ENCODE results near the gene UMAD1. TPM values are rescaled to one million over a fixed set of nuclear protein-coding genes. Genes with fewer than 3 reads are reported as not detected.

Gene UMAD1
- total RNA-seq, 1 donor from 2014 or later = 10.0 TPM

DNA sequence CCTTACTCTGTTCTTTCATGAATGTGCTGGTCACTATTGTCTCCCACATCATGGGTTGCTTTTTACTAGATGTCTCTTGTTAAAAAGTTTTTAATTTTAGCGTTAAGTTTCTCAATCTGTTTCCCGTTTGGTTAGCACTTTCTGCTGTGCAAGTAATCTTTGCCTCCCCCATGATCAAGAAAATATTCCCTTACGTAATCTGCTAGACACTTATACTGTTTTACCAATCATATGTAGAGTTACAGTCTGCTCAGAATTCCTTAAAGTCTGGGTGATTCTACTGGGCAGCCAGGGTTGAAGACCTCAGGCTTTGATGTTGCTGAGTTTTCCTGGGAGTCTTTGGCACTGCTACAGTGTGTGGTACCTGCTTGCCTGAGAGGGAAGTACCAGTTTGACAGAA is 116.0 kb downstream of the UMAD1 start:
- no peak overlapping the region for H3K4me3 Mint-ChIP-seq
- no peak overlapping the region for H3K27ac Mint-ChIP-seq
- DNase-seq (ENCODE audit: low spot score in 2 of 2, unreplicated experiment in 2 of 2) = no peak
- H3K36me3 Mint-ChIP-seq = peaks cover 6% of the 10 kb centered on the region
- H3K9me3 Mint-ChIP-seq = peaks cover 5% of the 10 kb centered on the region
- H3K4me1 Mint-ChIP-seq = peaks cover 12% of the 10 kb centered on the region
- TF ChIP-seq, protein P1, sequence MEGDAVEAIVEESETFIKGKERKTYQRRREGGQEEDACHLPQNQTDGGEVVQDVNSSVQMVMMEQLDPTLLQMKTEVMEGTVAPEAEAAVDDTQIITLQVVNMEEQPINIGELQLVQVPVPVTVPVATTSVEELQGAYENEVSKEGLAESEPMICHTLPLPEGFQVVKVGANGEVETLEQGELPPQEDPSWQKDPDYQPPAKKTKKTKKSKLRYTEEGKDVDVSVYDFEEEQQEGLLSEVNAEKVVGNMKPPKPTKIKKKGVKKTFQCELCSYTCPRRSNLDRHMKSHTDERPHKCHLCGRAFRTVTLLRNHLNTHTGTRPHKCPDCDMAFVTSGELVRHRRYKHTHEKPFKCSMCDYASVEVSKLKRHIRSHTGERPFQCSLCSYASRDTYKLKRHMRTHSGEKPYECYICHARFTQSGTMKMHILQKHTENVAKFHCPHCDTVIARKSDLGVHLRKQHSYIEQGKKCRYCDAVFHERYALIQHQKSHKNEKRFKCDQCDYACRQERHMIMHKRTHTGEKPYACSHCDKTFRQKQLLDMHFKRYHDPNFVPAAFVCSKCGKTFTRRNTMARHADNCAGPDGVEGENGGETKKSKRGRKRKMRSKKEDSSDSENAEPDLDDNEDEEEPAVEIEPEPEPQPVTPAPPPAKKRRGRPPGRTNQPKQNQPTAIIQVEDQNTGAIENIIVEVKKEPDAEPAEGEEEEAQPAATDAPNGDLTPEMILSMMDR (IDR thresholded peaks at IDR 0.05; ENCODE audit: unreplicated experiment) = no peak
- no peaks in the 10 kb centered on the region for H3K27me3 Mint-ChIP-seq (ENCODE audit: low read depth)

DNA sequence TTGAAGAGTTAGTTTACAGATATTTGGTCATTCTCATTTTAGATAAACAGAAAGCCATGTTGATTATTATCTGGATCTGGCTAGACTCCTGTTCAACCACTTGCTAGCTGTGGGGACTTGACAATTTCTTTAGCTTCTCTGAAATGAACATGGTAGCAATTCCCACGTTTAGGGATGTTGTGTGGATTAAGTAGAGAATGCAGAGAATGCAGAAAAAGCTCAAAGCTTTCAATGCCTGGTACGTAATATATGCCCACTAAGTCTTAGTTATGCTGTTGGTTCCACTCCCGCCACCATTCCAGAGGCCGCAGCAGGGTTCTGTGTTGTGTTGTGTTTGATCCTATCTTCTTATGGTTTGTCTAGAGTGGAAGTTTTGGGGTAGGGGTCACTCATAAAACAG is 117.0 kb downstream of the UMAD1 start:
- Mint-ChIP-seq H3K36me3 (peaks cover 6% of the 10 kb centered on the region), H3K4me1 (peaks cover 18% of the 10 kb centered on the region), H3K9me3 (peaks cover 5% of the 10 kb centered on the region), H3K27ac (peak overlapping the region; percentile 84), H3K27me3 (ENCODE audit: low read depth) (no peaks in the 10 kb centered on the region), H3K4me3 (no peak overlapping the region)
- TF ChIP-seq, protein P1 (IDR thresholded peaks at IDR 0.05; ENCODE audit: unreplicated experiment) = no peak
- no peak for DNase-seq (ENCODE audit: low spot score in 2 of 2, unreplicated experiment in 2 of 2)

DNA sequence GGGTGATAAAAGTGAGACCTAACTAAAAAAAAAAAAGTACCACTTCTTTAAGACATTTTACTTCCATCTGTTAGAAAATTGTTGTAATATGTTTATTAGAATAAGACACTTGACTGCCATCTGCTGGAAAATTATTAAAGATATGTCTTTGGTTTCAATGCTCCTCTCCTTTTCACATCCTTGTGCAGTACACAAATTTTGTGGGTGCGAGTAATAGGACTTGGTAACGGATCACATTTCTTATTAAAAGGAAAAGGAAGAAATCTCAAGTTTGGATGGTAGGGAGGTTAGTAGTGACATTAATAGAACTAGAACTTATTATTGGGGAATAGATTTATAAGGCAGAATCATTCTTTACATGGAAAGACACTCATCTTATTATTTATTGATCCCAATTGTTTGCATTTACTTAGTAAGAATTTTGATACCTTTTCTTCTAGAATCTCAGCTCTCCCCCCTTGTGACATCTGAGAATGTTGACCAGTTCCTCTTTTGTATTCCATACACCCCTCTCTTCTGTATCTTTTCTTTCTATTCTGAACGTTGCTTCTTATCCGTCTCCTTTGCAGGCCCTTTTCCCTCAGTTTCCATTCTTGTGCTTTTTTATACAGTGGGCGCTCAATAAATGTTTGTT is 120.9 kb downstream of the UMAD1 start:
- no peak overlapping the region for H3K4me3 Mint-ChIP-seq
- H3K27ac Mint-ChIP-seq = no peak overlapping the region
- H3K36me3 Mint-ChIP-seq = no peaks in the 10 kb centered on the region
- no peaks in the 10 kb centered on the region for H3K27me3 Mint-ChIP-seq (ENCODE audit: low read depth)
- no peak for DNase-seq (ENCODE audit: low spot score in 2 of 2, unreplicated experiment in 2 of 2)
- no peaks in the 10 kb centered on the region for H3K9me3 Mint-ChIP-seq
- TF ChIP-seq, protein P1 (IDR thresholded peaks at IDR 0.05; ENCODE audit: unreplicated experiment) = no peak
- peaks cover 22% of the 10 kb centered on the region for H3K4me1 Mint-ChIP-seq

DNA sequence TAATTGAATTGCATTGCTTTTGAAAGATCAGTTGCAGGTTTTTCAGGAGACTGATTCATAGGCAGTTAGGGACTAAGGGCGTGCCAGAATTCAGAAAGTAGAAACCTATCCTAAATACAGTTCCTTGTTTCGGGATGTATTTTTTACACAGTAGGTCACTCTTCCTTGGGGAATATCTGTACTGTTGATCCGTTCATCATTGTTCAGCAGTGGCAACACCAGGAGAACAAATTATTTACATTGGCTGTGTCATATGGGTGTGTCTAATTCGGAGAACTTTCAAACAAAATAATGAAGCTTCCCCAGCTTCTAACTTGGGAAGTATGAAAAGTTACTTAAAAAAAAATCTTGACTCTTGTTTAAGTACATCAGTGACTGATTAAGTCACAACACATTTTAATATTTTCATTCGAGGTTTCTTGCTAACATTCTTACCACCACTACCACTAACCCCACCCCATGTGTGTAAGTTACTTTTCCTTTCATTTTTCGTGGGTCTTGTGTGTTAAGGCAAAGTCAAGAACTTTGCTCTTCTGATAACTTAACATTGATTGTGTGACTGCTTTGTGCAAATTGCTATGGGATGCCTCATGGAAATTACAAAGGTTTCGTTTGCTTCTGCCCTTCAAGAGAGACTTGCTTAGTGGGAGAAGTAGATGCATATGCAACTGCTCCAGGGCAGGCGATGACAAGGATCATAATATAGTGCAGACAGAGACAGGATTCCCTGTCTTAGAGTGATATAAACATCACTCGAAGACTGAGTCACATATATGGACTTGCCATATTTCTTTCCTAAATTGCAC is 121.6 kb downstream of the UMAD1 start:
- no peaks in the 10 kb centered on the region for H3K36me3 Mint-ChIP-seq
- H3K27ac Mint-ChIP-seq = peak overlapping the region; percentile 30
- no peak for DNase-seq (ENCODE audit: low spot score in 2 of 2, unreplicated experiment in 2 of 2)
- H3K9me3 Mint-ChIP-seq = no peaks in the 10 kb centered on the region
- peak overlapping the region; percentile 7 for H3K4me3 Mint-ChIP-seq
- TF ChIP-seq, protein P1 (IDR thresholded peaks at IDR 0.05; ENCODE audit: unreplicated experiment) = no peak
- peaks cover 20% of the 10 kb centered on the region for H3K4me1 Mint-ChIP-seq
- no peaks in the 10 kb centered on the region for H3K27me3 Mint-ChIP-seq (ENCODE audit: low read depth)

DNA sequence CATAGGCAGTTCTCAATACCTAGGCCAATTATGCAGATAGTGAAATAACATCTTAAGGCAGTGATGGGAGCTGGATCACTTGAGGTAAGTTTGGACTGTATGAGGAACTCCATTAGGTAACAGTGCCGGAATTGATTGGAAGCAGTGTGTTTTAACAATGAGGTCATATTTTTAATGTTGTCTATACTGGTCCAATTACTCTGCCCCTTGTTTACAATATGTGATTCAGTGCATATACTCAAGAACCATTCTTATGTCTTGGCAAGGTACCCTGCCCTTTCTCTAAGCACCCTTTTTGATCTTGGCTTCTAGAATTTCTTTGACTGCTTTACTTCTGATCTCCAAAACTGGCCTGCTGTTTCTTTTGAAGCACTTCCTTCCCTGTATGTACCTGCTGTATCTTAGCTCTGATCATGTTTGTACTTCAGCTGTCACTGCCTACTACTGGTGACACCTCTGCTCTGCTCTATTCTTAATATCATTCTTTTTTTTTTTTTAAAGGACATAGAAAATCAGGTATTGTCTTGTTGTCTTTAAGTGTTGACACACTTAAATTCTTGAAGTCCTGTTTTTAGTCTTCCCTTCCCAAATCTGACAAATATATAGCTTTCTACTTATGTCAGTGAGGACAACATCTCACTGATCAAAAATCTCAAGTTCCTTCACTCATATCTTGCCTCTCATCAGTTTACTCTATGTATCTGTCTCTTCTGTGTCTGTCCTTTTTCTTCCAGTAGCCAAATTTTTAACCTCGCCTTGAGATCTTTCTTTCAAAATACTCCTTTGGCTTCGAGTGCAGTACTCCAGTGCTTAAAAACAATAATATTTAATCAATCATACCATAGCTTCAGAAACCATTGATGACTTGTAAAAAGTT is 124.2 kb downstream of the UMAD1 start:
- no peaks in the 10 kb centered on the region for H3K9me3 Mint-ChIP-seq
- H3K36me3 Mint-ChIP-seq = no peaks in the 10 kb centered on the region
- H3K4me1 Mint-ChIP-seq = peaks cover 31% of the 10 kb centered on the region
- H3K4me3 Mint-ChIP-seq = no peak overlapping the region
- H3K27me3 Mint-ChIP-seq (ENCODE audit: low read depth) = no peaks in the 10 kb centered on the region
- TF ChIP-seq, protein P1 (IDR thresholded peaks at IDR 0.05; ENCODE audit: unreplicated experiment) = no peak
- no peak for DNase-seq (ENCODE audit: low spot score in 2 of 2, unreplicated experiment in 2 of 2)
- H3K27ac Mint-ChIP-seq = no peak overlapping the region
